ENCODE data around the gene KMT5B.

KMT5B gene

DNA sequence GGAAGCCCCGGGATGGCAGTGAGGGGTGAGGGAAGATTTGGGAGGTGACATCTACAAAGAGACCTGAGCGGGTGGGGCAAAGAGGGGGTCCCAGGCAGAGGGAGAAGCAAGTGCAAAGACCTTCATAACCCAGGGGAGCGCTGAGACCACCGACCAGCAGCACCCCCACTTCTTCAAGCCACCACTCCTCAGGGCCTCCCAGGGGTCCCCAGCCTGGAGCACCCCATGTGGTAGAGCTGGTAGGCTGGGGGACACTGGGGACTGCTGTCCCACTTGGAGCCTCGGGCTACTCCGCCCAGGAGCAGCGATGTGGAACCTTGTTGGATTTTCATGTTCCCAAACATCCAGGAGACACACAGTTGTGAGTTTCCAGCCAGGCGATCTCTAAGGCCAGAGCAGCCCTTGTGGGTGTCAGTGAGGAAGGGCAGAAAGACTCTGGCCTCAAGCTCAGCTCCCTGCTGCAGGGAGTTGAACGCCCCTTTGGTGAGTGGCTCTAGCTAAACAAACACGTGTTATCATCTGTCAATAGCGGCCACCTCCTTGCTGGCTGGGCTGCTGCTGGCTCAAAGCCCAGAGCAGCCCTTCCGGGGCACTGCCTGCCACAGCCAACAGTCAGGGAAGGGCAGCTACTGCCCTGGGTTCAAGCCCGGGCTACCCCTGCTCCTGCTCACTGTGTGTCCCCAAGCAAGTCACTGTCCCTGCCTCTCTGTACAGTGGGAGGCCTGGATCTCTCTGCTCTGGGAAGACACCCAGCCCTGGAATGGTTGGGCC, 66.2 kb downstream of the KMT5B start:
- no peaks in the 10 kb centered on the region for H4K20me1 ChIP-seq (ENCODE audit: insufficient read depth, low read length)
- H3K4me1 ChIP-seq (ENCODE audit: low read length): peaks cover 9% of the 10 kb centered on the region
- H3K36me3 ChIP-seq (replicated peaks; ENCODE audit: insufficient read depth, low read length): no peaks in the 10 kb centered on the region
- H3K9me2 ChIP-seq (replicated peaks; ENCODE audit: insufficient read depth, low read length): no peaks in the 10 kb centered on the region
- H3K79me2 ChIP-seq (ENCODE audit: low read length): no peaks in the 10 kb centered on the region
- no peak overlapping the region for H3K4me2 ChIP-seq (ENCODE audit: low read depth, low read length)
- H2AFZ ChIP-seq (ENCODE audit: low read length): no peak overlapping the region
- no peak overlapping the region for H3K27ac ChIP-seq (ENCODE audit: low read length)
- no peaks in the 10 kb centered on the region for H3K9me3 ChIP-seq (replicated peaks; ENCODE audit: insufficient read depth, low read length)
- no peak for DNase-seq
- no peak overlapping the region for H3K4me3 ChIP-seq (ENCODE audit: low read length)
- TF ChIP-seq EZH2phosphoT487 (IDR thresholded peaks at IDR 0.05; ENCODE audit: low read length) (no peak), EZH2 (optimal IDR thresholded peaks at IDR 0.05; ENCODE audit: low read depth, low read length) (no peak)
- TF ChIP-seq, protein P1, sequence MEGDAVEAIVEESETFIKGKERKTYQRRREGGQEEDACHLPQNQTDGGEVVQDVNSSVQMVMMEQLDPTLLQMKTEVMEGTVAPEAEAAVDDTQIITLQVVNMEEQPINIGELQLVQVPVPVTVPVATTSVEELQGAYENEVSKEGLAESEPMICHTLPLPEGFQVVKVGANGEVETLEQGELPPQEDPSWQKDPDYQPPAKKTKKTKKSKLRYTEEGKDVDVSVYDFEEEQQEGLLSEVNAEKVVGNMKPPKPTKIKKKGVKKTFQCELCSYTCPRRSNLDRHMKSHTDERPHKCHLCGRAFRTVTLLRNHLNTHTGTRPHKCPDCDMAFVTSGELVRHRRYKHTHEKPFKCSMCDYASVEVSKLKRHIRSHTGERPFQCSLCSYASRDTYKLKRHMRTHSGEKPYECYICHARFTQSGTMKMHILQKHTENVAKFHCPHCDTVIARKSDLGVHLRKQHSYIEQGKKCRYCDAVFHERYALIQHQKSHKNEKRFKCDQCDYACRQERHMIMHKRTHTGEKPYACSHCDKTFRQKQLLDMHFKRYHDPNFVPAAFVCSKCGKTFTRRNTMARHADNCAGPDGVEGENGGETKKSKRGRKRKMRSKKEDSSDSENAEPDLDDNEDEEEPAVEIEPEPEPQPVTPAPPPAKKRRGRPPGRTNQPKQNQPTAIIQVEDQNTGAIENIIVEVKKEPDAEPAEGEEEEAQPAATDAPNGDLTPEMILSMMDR (IDR thresholded peaks at IDR 0.05; ENCODE audit: low read length): no peak
- no peaks in the 10 kb centered on the region for H3K27me3 ChIP-seq (replicated peaks; ENCODE audit: insufficient read depth, low read length)
- no peak overlapping the region for H3K9ac ChIP-seq (ENCODE audit: low read length)
- no peaks in the 10 kb centered on the region for H3F3A ChIP-seq (ENCODE audit: insufficient read depth, low read length)

DNA sequence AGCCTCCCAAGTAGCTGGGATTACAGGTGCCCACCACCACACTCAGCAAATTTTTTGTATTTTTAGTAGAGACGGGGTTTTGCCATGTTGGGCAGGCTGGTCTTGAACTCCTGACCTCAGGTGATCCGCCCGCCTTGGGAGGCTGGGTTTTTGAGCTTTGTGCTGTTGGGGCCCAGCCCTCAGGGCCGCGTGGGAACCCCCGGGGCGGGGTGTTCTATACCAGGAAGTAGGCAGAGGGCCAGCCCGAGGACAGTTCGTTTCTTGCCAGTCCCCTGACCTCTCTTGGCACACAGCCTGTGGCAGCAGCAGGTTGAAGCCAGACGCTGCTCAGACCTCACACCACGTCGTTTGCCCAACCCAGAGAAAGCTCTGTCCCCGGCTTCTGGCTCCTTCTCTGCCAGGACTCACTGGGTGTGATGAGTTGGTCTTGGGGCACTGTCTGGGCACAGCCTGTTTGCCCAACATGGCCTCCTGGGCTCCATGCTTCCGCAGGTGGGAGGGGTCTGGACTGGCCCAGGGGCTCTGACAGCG, 67.0 kb downstream of the KMT5B start:
- no peak overlapping the region for H2AFZ ChIP-seq (ENCODE audit: low read length)
- H3K9me2 ChIP-seq (replicated peaks; ENCODE audit: insufficient read depth, low read length): no peaks in the 10 kb centered on the region
- H3K36me3 ChIP-seq (replicated peaks; ENCODE audit: insufficient read depth, low read length): no peaks in the 10 kb centered on the region
- H3K9me3 ChIP-seq (replicated peaks; ENCODE audit: insufficient read depth, low read length): no peaks in the 10 kb centered on the region
- no peaks in the 10 kb centered on the region for H3K27me3 ChIP-seq (replicated peaks; ENCODE audit: insufficient read depth, low read length)
- H4K20me1 ChIP-seq (ENCODE audit: insufficient read depth, low read length): no peaks in the 10 kb centered on the region
- H3F3A ChIP-seq (ENCODE audit: insufficient read depth, low read length): 0 out of 2 replicates have a peak, but pooled peaks cover 3% of the 10 kb centered on the region
- no peak for DNase-seq
- no peaks in the 10 kb centered on the region for H3K79me2 ChIP-seq (ENCODE audit: low read length)
- H3K4me2 ChIP-seq (ENCODE audit: low read depth, low read length): no peak overlapping the region
- peaks cover 17% of the 10 kb centered on the region for H3K4me1 ChIP-seq (ENCODE audit: low read length)
- no peak overlapping the region for H3K27ac ChIP-seq (ENCODE audit: low read length)
- no peak overlapping the region for H3K9ac ChIP-seq (ENCODE audit: low read length)
- TF ChIP-seq, protein P1 (IDR thresholded peaks at IDR 0.05; ENCODE audit: low read length): no peak
- TF ChIP-seq EZH2 (optimal IDR thresholded peaks at IDR 0.05; ENCODE audit: low read depth, low read length) (no peak), EZH2phosphoT487 (IDR thresholded peaks at IDR 0.05; ENCODE audit: low read length) (no peak)
- H3K4me3 ChIP-seq (ENCODE audit: low read length): no peak overlapping the region

DNA sequence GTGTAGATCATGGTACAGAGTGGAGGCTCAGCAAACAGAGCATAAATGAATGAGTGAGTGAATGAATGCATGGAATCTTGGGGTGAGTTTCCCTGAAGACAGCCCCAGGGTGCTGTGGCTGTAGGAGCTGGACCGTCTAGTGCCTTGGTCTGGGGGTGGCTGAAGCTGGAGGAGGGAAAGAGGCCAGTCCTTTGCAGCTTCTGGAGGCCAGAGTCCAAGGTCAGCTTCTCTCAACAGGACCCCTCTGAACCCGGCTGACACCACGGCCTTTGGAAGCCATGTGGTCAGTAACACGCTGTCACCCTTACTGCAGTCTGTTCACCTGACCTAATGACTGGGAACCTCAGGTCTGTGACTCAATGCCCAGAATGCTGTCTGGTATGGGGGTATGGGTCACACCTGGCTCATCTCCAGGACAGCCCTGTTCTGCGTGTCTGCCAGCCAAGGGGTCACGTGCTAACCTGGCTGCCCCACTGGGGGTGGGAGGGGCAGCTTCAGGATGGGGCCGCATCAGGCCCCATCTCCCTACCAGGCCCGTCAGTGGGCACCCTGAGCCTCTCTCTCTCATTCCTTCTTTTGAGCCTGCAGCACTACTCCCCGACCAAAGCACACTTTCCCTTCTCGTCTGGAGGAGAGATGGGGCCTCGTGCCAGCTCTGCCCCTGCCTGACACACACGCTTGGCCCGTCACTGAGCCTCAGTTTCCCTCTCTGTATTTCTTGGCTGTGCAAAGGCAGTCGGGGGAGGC, 67.8 kb downstream of the KMT5B start:
- H3F3A ChIP-seq (ENCODE audit: insufficient read depth, low read length): 0 out of 2 replicates have a peak, but pooled peaks cover 3% of the 10 kb centered on the region
- no peaks in the 10 kb centered on the region for H3K27me3 ChIP-seq (replicated peaks; ENCODE audit: insufficient read depth, low read length)
- no peak overlapping the region for H3K9ac ChIP-seq (ENCODE audit: low read length)
- no peak overlapping the region for H3K27ac ChIP-seq (ENCODE audit: low read length)
- H3K79me2 ChIP-seq (ENCODE audit: low read length): no peaks in the 10 kb centered on the region
- no peaks in the 10 kb centered on the region for H3K9me2 ChIP-seq (replicated peaks; ENCODE audit: insufficient read depth, low read length)
- DNase-seq: no peak
- no peaks in the 10 kb centered on the region for H3K36me3 ChIP-seq (replicated peaks; ENCODE audit: insufficient read depth, low read length)
- no peaks in the 10 kb centered on the region for H4K20me1 ChIP-seq (ENCODE audit: insufficient read depth, low read length)
- no peaks in the 10 kb centered on the region for H3K9me3 ChIP-seq (replicated peaks; ENCODE audit: insufficient read depth, low read length)
- H3K4me3 ChIP-seq (ENCODE audit: low read length): no peak overlapping the region
- H3K4me2 ChIP-seq (ENCODE audit: low read depth, low read length): no peak overlapping the region
- H3K4me1 ChIP-seq (ENCODE audit: low read length): peaks cover 19% of the 10 kb centered on the region
- no peak overlapping the region for H2AFZ ChIP-seq (ENCODE audit: low read length)
- TF ChIP-seq, protein P1 (IDR thresholded peaks at IDR 0.05; ENCODE audit: low read length): no peak
- TF ChIP-seq EZH2 (optimal IDR thresholded peaks at IDR 0.05; ENCODE audit: low read depth, low read length) (no peak), EZH2phosphoT487 (IDR thresholded peaks at IDR 0.05; ENCODE audit: low read length) (no peak)

All from MM.1S (cell line).